LNCaP clone FGC (cell line): ENCODE results near the gene UBE2N.

Experiments used
- DNase-seq: peaks from one replicate; pipeline ENCODE4 v3.0.0-alpha.2; 2011; ENCODE audit warnings: low read depth
- H3K4me3 ChIP-seq: 2 replicates; pipeline ENCODE4 v1.5.1; 2011; ENCODE audit warnings: mild to moderate bottlenecking, low read depth, low read length, control low read depth
- TF ChIP-seq, protein P1 (sequence below): IDR thresholded peaks from 2 replicates; pipeline ENCODE4 v1.5.1; 2012; ENCODE audit warnings: mild to moderate bottlenecking; ENCODE audit not compliant: control insufficient read depth, insufficient read depth; ENCODE audit errors: extremely low read depth

Gene UBE2N

DNA sequence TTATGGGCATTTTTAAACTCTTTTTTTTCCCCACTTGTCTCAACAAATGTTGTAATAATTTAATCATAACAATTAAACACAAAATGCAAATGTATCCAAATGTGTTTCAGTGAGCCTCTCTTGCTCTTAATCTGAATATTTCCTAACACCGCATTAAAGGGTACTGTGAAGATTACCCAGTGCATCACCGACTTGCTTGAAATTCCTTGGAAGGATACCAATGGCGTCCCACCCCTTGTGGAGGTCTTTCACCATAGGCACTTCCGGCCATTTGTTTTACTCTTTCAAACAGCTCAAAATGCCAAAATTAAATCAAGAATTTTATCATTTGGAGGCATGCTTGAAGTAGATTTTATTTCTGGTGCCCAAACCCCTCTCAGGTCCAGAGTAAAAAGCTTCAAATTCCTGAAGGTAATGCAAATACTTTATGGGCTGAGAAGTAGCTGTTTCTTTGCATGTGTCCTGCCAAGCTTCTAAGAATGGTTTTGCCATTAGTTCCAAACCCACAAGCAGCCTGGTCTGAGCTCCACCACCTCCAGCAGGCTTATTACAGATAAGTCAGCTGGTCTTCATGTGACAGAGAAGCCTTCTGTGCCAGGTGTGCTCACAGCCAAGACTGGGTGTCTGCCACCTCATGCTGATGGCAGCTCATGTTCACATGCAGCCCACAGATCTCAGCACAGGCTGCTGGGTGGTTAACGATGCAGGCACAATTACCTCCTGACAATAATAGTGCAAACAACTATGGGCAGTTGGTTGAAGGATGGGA lies 80.4 kb downstream of the UBE2N start:
- DNase-seq = no peak
- no peak overlapping the region for H3K4me3 ChIP-seq
- TF ChIP-seq, protein P1, sequence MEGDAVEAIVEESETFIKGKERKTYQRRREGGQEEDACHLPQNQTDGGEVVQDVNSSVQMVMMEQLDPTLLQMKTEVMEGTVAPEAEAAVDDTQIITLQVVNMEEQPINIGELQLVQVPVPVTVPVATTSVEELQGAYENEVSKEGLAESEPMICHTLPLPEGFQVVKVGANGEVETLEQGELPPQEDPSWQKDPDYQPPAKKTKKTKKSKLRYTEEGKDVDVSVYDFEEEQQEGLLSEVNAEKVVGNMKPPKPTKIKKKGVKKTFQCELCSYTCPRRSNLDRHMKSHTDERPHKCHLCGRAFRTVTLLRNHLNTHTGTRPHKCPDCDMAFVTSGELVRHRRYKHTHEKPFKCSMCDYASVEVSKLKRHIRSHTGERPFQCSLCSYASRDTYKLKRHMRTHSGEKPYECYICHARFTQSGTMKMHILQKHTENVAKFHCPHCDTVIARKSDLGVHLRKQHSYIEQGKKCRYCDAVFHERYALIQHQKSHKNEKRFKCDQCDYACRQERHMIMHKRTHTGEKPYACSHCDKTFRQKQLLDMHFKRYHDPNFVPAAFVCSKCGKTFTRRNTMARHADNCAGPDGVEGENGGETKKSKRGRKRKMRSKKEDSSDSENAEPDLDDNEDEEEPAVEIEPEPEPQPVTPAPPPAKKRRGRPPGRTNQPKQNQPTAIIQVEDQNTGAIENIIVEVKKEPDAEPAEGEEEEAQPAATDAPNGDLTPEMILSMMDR = no peak

DNA sequence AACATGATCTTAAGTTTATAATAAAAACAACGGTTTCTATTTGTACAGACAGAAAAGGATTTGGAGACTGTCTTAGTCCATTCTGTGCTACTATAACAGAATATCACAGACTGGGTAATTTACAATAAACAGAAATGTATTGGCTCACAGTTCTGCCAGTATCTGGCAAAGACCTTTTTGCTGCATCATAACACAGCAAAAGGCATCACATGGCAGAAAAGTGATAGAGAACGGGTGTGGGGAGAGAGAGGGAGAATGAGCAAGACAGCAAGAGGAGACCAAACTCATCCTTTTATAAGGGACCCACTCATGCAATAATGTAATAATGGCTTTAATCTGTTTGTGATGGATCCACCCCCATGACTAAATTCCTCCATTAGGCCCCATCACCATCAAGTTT lies 81.1 kb downstream of the UBE2N start:
- TF ChIP-seq, protein P1 = no peak
- H3K4me3 ChIP-seq = no peak overlapping the region
- DNase-seq = no peak

DNA sequence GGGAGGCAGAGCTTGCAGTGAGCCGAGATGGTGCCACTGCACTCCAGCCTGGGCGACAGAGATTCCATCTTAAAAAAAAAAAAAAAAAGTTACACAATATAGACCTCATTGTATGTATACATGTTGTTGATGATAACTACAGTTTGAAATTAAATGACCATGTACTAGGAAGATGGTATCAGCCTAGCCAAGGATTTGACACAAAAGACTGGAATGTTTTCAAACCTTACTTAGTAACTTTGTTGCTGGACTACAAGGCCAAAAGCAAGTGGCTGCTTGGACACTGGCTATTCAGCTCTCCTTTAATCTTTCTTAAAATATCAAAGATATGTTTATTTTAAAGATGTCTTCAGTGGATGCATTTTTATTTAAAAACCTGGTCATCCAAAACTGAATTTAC lies 82.9 kb downstream of the UBE2N start:
- TF ChIP-seq, protein P1 = no peak
- no peak overlapping the region for H3K4me3 ChIP-seq
- no peak for DNase-seq

DNA sequence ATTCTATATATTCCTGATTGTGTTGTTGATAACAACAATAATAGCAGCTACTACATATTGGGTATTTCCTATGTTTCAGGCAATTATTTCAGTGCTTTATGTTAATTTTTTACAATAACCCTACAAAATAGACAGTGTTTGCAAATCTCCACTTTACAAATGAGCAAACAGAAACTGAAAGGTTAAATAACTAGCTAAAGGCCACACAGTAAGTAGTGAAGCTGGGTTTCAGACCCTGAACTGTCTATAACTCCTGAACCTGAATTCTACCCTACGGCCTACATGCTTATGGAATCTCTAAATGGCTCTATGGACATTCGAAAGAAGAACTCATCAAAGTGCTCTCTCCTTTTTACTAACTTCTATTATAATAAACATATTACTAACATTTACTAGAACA lies 83.7 kb downstream of the UBE2N start:
- DNase-seq = no peak
- H3K4me3 ChIP-seq = no peak overlapping the region
- TF ChIP-seq, protein P1 = no peak

DNA sequence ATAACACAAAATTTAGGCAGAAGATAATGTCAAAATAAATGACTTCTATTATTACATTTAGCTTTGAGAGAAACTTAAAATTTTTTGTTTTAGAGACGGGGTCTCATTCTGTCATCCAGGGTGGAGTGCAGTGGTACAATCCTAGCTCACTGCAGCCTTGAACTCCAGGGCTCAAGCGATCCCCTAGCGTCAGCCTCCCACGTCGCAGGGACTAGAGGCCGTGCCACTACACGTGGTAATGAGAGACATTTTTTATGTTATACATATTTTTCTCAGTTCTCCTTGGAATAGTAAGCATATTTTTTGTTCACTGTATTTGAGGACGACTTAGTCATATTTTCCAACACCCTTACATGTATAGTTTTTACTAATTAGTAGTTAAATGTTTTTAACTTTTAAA lies 85.5 kb downstream of the UBE2N start:
- no peak for DNase-seq
- TF ChIP-seq, protein P1 = no peak
- no peak overlapping the region for H3K4me3 ChIP-seq
